ENCODE results near the gene LCE2A. TPM values are rescaled to one million over a fixed set of nuclear protein-coding genes. Genes with fewer than 3 reads are reported as not detected.
"Not testable (repeated sequence)": the region's sequence is repeated elsewhere in the genome, so short reads cannot be mapped to it uniquely, and the experiment has no call there.

LCE2A gene
- total and polyA plus RNA-seq, 2 donors (not counting 1 experiment from before 2014, with no cell fraction given), result 0.33 to 8.1 TPM

DNA sequence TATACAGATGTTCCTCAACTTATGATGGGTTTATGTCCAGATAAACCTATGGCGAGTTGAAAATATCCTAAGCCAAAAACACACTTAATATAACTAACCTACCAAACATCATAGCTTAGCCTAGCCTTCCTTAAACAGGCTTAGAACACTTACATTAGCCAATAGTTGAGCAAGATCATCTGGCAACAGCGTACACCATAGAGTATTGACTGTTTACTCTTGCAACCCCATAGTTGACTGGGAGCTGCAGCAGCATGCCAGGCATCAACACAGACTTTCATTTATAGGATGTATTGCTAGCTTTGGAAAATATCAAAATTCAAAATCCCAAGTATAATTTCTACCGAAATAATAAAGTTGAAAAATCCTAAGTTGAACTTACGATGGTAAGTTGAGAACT lies 40.5 kb upstream of the LCE2A start:
- TF ChIP-seq EZH2 (IDR thresholded peaks at IDR 0.05; ENCODE audit: low read length, missing control alignments), result no peak
- TF ChIP-seq, protein P1, sequence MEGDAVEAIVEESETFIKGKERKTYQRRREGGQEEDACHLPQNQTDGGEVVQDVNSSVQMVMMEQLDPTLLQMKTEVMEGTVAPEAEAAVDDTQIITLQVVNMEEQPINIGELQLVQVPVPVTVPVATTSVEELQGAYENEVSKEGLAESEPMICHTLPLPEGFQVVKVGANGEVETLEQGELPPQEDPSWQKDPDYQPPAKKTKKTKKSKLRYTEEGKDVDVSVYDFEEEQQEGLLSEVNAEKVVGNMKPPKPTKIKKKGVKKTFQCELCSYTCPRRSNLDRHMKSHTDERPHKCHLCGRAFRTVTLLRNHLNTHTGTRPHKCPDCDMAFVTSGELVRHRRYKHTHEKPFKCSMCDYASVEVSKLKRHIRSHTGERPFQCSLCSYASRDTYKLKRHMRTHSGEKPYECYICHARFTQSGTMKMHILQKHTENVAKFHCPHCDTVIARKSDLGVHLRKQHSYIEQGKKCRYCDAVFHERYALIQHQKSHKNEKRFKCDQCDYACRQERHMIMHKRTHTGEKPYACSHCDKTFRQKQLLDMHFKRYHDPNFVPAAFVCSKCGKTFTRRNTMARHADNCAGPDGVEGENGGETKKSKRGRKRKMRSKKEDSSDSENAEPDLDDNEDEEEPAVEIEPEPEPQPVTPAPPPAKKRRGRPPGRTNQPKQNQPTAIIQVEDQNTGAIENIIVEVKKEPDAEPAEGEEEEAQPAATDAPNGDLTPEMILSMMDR (conservative IDR thresholded peaks at IDR 0.05 in 1 of 2, IDR thresholded peaks at IDR 0.05 in 1 of 2; ENCODE audit: low read depth in 1 of 2, low read length in 2 of 2), result no peak
- H3K27me3 ChIP-seq (ENCODE audit: control insufficient read depth, insufficient read depth, low read length), result no peaks in the 10 kb centered on the region
- H3K4me3 ChIP-seq (replicated peaks in 1 of 4; ENCODE audit: control extremely low read depth in 1 of 4, insufficient read depth in 1 of 4, low read depth in 3 of 4, low read length in 4 of 4), result no peak overlapping the region
- H4K20me1 ChIP-seq (ENCODE audit: control insufficient read depth, extremely low read depth, insufficient read depth, low read length), result no peaks in the 10 kb centered on the region
- H3K79me2 ChIP-seq (ENCODE audit: control insufficient read depth, insufficient read depth, low read length), result no peaks in the 10 kb centered on the region
- DNase-seq (ENCODE audit: low read depth in 2 of 2), result no peak
- no peak overlapping the region for H3K4me2 ChIP-seq (ENCODE audit: extremely low read depth, insufficient read depth, low read length)
- H3K36me3 ChIP-seq (ENCODE audit: control insufficient read depth, insufficient read depth, low read length), result no peaks in the 10 kb centered on the region
- no peaks in the 10 kb centered on the region for H3K4me1 ChIP-seq (ENCODE audit: control insufficient read depth, extremely low read depth, insufficient read depth, low read length)
- H3K9ac ChIP-seq (ENCODE audit: insufficient read depth, low read length), result no peak overlapping the region
- no peak overlapping the region for H3K27ac ChIP-seq (ENCODE audit: insufficient read depth, low read length)
- no peak overlapping the region for H2AFZ ChIP-seq (ENCODE audit: low read length)
- H3K9me3 ChIP-seq (ENCODE audit: control insufficient read depth, insufficient read depth, low read depth, low read length), result no peaks in the 10 kb centered on the region

DNA sequence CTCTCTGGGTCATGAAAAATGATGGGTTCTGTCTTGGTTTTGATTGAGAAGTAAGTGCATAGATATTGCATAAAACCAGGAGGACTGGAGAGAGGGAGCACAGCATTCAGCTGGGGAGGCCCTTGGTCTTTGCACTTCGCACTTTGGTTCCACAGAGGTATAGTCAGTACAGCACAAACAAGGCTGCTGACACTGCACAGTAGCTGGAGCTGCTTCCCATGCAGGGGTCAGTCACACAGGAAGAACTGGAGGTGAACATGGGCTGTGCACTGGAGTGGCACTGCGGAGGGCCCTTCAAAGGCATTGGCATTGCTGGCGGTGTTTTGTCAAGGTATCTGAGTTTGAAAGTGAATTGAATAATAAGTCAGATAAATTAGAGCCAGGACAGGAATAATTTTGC lies 39.5 kb upstream of the LCE2A start:
- Histone ChIP-seq H3K36me3 (ENCODE audit: control insufficient read depth, insufficient read depth, low read length) (no peaks in the 10 kb centered on the region), H3K4me3 (replicated peaks in 1 of 4; ENCODE audit: control extremely low read depth in 1 of 4, insufficient read depth in 1 of 4, low read depth in 3 of 4, low read length in 4 of 4) (no peak overlapping the region), H3K4me1 (ENCODE audit: control insufficient read depth, extremely low read depth, insufficient read depth, low read length) (no peaks in the 10 kb centered on the region), H3K27ac (ENCODE audit: insufficient read depth, low read length) (no peak overlapping the region), H4K20me1 (ENCODE audit: control insufficient read depth, extremely low read depth, insufficient read depth, low read length) (no peaks in the 10 kb centered on the region), H3K9ac (ENCODE audit: insufficient read depth, low read length) (no peak overlapping the region), H3K79me2 (ENCODE audit: control insufficient read depth, insufficient read depth, low read length) (no peaks in the 10 kb centered on the region), H3K9me3 (ENCODE audit: control insufficient read depth, insufficient read depth, low read depth, low read length) (no peaks in the 10 kb centered on the region), H2AFZ (ENCODE audit: low read length) (no peak overlapping the region), H3K27me3 (ENCODE audit: control insufficient read depth, insufficient read depth, low read length) (no peaks in the 10 kb centered on the region), H3K4me2 (ENCODE audit: extremely low read depth, insufficient read depth, low read length) (no peak overlapping the region)
- DNase-seq (ENCODE audit: low read depth in 2 of 2), result no peak
- no peak for TF ChIP-seq EZH2 (IDR thresholded peaks at IDR 0.05; ENCODE audit: low read length, missing control alignments)
- TF ChIP-seq, protein P1 (conservative IDR thresholded peaks at IDR 0.05 in 1 of 2, IDR thresholded peaks at IDR 0.05 in 1 of 2; ENCODE audit: low read depth in 1 of 2, low read length in 2 of 2), result no peak

DNA sequence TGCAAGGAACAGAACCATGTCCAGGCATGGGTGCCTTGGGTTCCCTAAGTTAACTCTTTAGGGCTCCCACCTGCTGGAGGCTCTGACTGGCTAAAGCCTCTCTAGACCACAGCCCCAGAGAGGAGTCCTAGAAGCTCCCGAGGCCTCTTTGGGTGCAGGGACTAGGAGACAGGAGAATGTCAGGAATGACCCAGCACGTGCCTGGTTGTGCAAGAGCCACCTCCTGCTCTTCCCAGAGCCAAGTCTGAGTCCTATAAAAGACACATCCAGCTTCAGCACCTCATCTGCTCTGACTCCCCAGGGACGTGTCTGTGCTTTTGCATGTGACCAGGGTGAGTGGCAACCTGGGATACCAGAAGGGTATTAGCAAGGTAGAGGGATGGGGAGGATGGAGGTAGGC lies 35.0 kb upstream of the LCE2A start, which contains the start of gene LCE2D:
Gene LCE2D (plus strand): TSS at position 283 of the 400 bp plus-strand sequence. CDS start 726 bp downstream, outside the sequence.
- no peak within 1 kb of the TSS for H2AFZ ChIP-seq (ENCODE audit: low read length)

DNA sequence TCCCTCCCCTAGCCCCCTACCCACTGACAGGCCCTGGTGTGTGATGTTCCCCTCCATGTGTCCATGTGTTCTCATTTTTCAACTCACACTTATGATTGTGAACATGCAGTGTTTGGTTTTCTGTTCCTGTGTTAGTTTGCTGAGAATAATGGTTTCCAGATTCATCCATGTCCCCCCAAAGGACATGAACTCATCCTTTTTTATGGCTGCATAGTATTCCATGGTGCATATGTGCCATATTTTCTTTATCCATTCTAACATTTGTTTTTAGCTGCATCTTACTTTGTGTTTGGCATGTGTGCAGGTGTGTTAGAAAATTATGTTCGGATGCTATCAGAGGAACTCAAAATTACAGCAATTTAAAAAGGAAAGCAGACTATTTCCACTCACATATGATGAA lies 32.0 kb upstream of the LCE2A start:
- not testable (repeated sequence) for H3K9ac ChIP-seq (ENCODE audit: insufficient read depth, low read length); H3K9me3 ChIP-seq (ENCODE audit: control insufficient read depth, insufficient read depth, low read depth, low read length); H3K27ac ChIP-seq (ENCODE audit: insufficient read depth, low read length); H3K36me3 ChIP-seq (ENCODE audit: control insufficient read depth, insufficient read depth, low read length); H4K20me1 ChIP-seq (ENCODE audit: control insufficient read depth, extremely low read depth, insufficient read depth, low read length); H3K4me2 ChIP-seq (ENCODE audit: extremely low read depth, insufficient read depth, low read length); H3K27me3 ChIP-seq (ENCODE audit: control insufficient read depth, insufficient read depth, low read length); H3K4me1 ChIP-seq (ENCODE audit: control insufficient read depth, extremely low read depth, insufficient read depth, low read length); H3K79me2 ChIP-seq (ENCODE audit: control insufficient read depth, insufficient read depth, low read length); H2AFZ ChIP-seq (ENCODE audit: low read length); H3K4me3 ChIP-seq (replicated peaks in 1 of 4; ENCODE audit: control extremely low read depth in 1 of 4, insufficient read depth in 1 of 4, low read depth in 3 of 4, low read length in 4 of 4); DNase-seq (ENCODE audit: low read depth in 2 of 2)

More for the DNA sequence above, 35.0 kb upstream of the LCE2A start, which contains the start of gene LCE2D:
- Histone ChIP-seq H3K4me3 (replicated peaks in 1 of 4; ENCODE audit: control extremely low read depth in 1 of 4, insufficient read depth in 1 of 4, low read depth in 3 of 4, low read length in 4 of 4) (no peak within 1 kb of the TSS), H3K79me2 (ENCODE audit: control insufficient read depth, insufficient read depth, low read length) (no peaks in the 10 kb centered on the region), H3K36me3 (ENCODE audit: control insufficient read depth, insufficient read depth, low read length) (no peaks in the 10 kb centered on the region), H3K4me1 (ENCODE audit: control insufficient read depth, extremely low read depth, insufficient read depth, low read length) (no peaks in the 10 kb centered on the region), H4K20me1 (ENCODE audit: control insufficient read depth, extremely low read depth, insufficient read depth, low read length) (no peaks in the 10 kb centered on the region), H3K9ac (ENCODE audit: insufficient read depth, low read length) (no peak within 1 kb of the TSS), H3K27ac (ENCODE audit: insufficient read depth, low read length) (no peak within 1 kb of the TSS), H3K27me3 (ENCODE audit: control insufficient read depth, insufficient read depth, low read length) (no peaks in the 10 kb centered on the region), H3K9me3 (ENCODE audit: control insufficient read depth, insufficient read depth, low read depth, low read length) (no peaks in the 10 kb centered on the region), H3K4me2 (ENCODE audit: extremely low read depth, insufficient read depth, low read length) (no peak within 1 kb of the TSS)
- no peak for DNase-seq (ENCODE audit: low read depth in 2 of 2)
- TF ChIP-seq, protein P1 (conservative IDR thresholded peaks at IDR 0.05 in 1 of 2, IDR thresholded peaks at IDR 0.05 in 1 of 2; ENCODE audit: low read depth in 1 of 2, low read length in 2 of 2), result no peak
- no peak for TF ChIP-seq EZH2 (IDR thresholded peaks at IDR 0.05; ENCODE audit: low read length, missing control alignments)

All from fibroblast of lung (primary cell).